Progenitor cell of endocrine pancreas (in vitro differentiated cells): ENCODE data around the gene OGFOD2. TPM values are rescaled to one million over a fixed set of nuclear protein-coding genes. Genes with fewer than 3 reads are reported as not detected.

Experiments used
- DNase-seq: peaks from one replicate; pipeline ENCODE4 v3.0.0; 2021; ENCODE audit warnings: low spot score; ENCODE audit not compliant: unreplicated experiment
- H3K27ac Mint-ChIP-seq: 2 replicates; pipeline ENCODE4 v1.8.0; 2021; ENCODE audit warnings: mild to moderate bottlenecking, moderate library complexity, mixed read lengths
- H3K27me3 Mint-ChIP-seq: 2 replicates; pipeline ENCODE4 v1.8.0; 2021; ENCODE audit warnings: mixed read lengths
- H3K36me3 Mint-ChIP-seq: 2 replicates; pipeline ENCODE4 v1.8.0; 2022; ENCODE audit warnings: mixed read lengths; ENCODE audit not compliant: insufficient read depth
- H3K4me1 Mint-ChIP-seq: 2 replicates; pipeline ENCODE4 v1.8.0; 2021; ENCODE audit warnings: low read depth, mixed read lengths
- H3K4me3 Mint-ChIP-seq: 2 replicates; pipeline ENCODE4 v1.8.0; 2021; ENCODE audit warnings: low read depth, mild to moderate bottlenecking, moderate library complexity, mixed read lengths
- H3K9me3 Mint-ChIP-seq: 2 replicates; pipeline ENCODE4 v1.8.0; 2021; ENCODE audit warnings: low read depth, mixed read lengths
- total RNA-seq: library from RNA; stranded (reverse); gene quantifications from 2 replicates; pipeline ENCODE4 v1.2.1, GENCODE V29; 2021
- TF ChIP-seq, protein P1 (sequence below): fragments of 200-600 bp; sonication (generic); IDR thresholded peaks from one replicate; pipeline ENCODE4 v1.5.0; 2021; ENCODE audit warnings: antibody characterized with exemption, mild to moderate bottlenecking; ENCODE audit not compliant: unreplicated experiment

Gene OGFOD2
- total RNA-seq, 1 donor from 2014 or later = 16.1 TPM

- TF ChIP-seq, protein P1, sequence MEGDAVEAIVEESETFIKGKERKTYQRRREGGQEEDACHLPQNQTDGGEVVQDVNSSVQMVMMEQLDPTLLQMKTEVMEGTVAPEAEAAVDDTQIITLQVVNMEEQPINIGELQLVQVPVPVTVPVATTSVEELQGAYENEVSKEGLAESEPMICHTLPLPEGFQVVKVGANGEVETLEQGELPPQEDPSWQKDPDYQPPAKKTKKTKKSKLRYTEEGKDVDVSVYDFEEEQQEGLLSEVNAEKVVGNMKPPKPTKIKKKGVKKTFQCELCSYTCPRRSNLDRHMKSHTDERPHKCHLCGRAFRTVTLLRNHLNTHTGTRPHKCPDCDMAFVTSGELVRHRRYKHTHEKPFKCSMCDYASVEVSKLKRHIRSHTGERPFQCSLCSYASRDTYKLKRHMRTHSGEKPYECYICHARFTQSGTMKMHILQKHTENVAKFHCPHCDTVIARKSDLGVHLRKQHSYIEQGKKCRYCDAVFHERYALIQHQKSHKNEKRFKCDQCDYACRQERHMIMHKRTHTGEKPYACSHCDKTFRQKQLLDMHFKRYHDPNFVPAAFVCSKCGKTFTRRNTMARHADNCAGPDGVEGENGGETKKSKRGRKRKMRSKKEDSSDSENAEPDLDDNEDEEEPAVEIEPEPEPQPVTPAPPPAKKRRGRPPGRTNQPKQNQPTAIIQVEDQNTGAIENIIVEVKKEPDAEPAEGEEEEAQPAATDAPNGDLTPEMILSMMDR = no peak
- H3K4me3 Mint-ChIP-seq = no peak overlapping the region
- peaks cover 8% of the 10 kb centered on the region for H3K4me1 Mint-ChIP-seq
- H3K27me3 Mint-ChIP-seq = no peaks in the 10 kb centered on the region
- DNase-seq = no peak
- H3K27ac Mint-ChIP-seq = no peak overlapping the region
- H3K9me3 Mint-ChIP-seq = no peaks in the 10 kb centered on the region
- H3K36me3 Mint-ChIP-seq = no peaks in the 10 kb centered on the region
Measured at GRCh38 chr12:122986258-122986871, 11.3 kb downstream of the OGFOD2 start.

DNA sequence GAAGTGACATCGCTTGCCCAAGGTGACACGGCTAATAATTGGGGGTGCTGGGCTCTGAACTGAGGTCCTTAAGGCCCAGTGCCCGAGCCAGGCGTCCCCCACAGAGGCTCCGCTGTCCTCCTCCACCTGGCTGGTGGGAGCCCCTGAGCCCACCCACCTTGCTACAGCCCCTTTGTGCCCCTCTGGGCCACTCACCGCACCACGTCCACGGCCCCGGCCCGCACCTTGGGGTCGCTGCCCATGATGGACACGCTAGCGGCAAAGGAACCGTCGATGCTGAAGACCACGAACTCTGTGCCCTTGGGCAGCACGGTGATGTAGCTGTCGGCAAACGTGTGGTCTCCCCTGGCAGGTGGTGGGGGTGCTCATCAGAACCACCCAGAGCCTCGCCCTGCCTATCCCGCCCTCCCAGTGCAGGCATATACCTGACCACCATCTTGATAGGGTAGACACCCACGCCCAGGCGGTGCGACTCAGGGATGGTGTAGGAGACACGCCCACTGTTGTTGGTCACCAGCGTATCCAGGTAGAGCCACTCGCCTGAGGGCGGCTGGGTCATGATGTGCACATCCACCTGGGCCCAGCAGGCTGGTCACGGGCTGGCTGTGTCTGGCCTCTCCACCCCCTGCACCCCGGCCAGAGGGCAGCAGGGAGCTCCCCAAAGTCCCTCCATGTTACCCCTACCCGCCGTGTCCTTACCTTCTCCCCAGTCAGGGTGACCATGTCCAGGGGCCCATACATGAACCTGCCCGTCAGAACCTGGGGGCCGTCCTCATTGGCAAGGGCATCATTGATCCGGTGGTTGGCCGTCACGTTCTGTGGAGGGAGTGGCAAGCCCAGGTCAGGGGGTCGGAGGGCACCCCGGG is 12.3 kb downstream of the OGFOD2 start:
- Mint-ChIP-seq H3K27me3 (no peaks in the 10 kb centered on the region), H3K36me3 (no peaks in the 10 kb centered on the region), H3K4me1 (peaks cover 4% of the 10 kb centered on the region), H3K27ac (no peak overlapping the region), H3K4me3 (no peak overlapping the region), H3K9me3 (no peaks in the 10 kb centered on the region)
- no peak for DNase-seq
- TF ChIP-seq, protein P1 = no peak

DNA sequence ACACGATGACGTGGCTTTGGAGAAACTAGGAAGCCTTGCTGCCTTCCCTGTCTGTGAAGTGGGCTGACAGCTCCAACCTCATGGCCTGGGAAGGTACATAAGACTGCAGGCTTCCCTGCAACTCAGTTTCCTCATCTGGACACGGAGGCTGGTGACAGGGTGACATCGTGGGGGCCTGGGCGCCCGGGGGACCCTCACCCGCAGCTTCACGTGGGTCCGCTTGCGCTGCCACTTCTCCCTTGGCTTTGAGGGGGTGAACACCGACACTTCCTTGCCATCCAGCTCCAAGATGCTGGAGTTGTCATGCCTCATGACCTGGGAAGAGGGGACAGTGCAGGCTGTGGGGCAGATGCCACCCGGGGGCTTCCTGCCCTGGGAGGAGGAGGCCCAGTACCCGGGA is 13.0 kb downstream of the OGFOD2 start:
- no peak for DNase-seq
- no peak overlapping the region for H3K27ac Mint-ChIP-seq
- peaks cover 4% of the 10 kb centered on the region for H3K4me1 Mint-ChIP-seq
- H3K36me3 Mint-ChIP-seq = no peaks in the 10 kb centered on the region
- H3K27me3 Mint-ChIP-seq = no peaks in the 10 kb centered on the region
- H3K9me3 Mint-ChIP-seq = no peaks in the 10 kb centered on the region
- H3K4me3 Mint-ChIP-seq = no peak overlapping the region
- TF ChIP-seq, protein P1 = no peak

DNA sequence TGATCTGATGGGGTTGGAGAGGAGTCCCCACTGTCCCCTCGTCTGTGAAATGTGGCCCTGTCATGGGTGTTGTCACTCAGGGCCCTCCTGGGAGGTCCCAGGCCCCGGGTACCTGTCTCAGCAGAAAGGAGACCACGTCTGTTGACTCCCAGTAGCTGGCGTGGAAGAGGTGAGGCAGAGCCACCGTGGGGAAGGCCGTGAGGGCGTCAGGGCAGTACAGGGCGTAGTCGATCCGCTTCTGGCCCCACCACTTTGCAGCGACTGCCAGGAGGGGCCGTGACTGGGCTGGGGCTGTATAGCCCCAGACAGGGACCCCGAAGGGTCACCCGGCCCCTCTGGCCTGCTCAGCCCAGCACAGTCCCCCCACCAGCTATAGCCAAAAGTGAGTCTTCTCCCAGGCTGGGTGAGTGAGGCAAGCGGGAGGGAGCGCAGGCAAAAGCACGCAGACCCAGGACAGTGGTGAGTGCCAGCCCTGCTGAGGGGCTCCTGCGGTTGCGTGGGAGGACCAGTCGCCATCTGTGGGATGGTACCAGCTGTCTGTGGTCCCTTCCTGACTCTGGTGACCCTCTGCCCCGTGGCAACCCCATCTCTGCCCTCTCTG is 13.7 kb downstream of the OGFOD2 start:
- TF ChIP-seq, protein P1 = no peak
- Mint-ChIP-seq H3K36me3 (no peaks in the 10 kb centered on the region), H3K27me3 (no peaks in the 10 kb centered on the region), H3K27ac (no peak overlapping the region), H3K4me3 (no peak overlapping the region), H3K9me3 (no peaks in the 10 kb centered on the region), H3K4me1 (peaks cover 4% of the 10 kb centered on the region)
- no peak for DNase-seq

DNA sequence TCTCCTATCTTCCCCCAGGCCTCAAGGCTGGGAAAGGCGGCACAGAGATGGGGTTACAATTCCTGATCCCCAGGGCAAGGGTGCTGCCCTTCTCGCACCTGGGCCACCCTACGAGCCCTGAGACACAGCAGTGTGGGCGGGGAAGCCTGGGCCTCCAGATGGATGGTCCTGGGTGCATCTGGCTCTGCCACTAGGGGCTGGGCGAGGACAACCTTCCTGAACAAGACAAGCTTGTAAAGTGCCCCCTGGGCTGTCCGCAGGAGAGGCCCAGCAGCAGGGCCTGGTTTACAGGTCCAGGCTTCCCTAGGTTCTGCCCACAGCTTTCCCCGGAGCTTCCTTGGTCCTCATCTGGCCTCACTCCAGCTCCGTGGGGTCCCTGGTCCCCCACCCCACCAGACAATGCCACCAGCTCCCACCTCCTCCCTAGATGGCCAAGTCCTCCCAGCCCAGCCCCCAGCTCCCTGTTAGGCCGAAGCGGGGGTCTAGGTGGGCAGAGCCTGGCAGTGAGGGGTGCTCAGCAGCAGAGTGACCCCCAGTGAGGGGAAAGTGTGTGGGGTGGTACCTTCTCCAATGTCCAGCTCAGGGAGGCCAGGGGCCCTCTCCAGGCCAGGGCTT is 14.3 kb downstream of the OGFOD2 start:
- H3K27me3 Mint-ChIP-seq = no peaks in the 10 kb centered on the region
- peaks cover 3% of the 10 kb centered on the region for H3K4me1 Mint-ChIP-seq
- no peaks in the 10 kb centered on the region for H3K9me3 Mint-ChIP-seq
- H3K36me3 Mint-ChIP-seq = no peaks in the 10 kb centered on the region
- TF ChIP-seq, protein P1 = no peak
- no peak overlapping the region for H3K27ac Mint-ChIP-seq
- DNase-seq = no peak
- H3K4me3 Mint-ChIP-seq = no peak overlapping the region
